Suprapubic skin (tissue), 4 donors: Measurements from ENCODE around the gene PBOV1.

Source experiments
- EP300 ChIP-seq: sonication (generic); formaldehyde crosslinking; IDR thresholded peaks from one replicate; pipeline ENCODE4 v1.6.1; 2017; ENCODE audit warnings: antibody characterized with exemption
- POLR2A ChIP-seq, 2 donors: fragments of 450-650 bp; IDR thresholded peaks; one replicate each; pipeline ENCODE4 v1.6.1; 2017; ENCODE audit warnings: antibody characterized with exemption in 2 of 2, mild to moderate bottlenecking in 2 of 2, moderate library complexity in 2 of 2
- POLR2AphosphoS5 ChIP-seq, 3 donors: sonication (generic); formaldehyde crosslinking; IDR thresholded peaks; one replicate each; pipeline ENCODE4 v1.6.1; 2017; ENCODE audit warnings: antibody characterized with exemption in 3 of 3
- TF ChIP-seq, protein P1 (sequence below), 2 donors: fragments of 200-600 bp in 1 of 2; fragments of 450-650 bp in 1 of 2; sonication (generic) in 1 of 2; IDR thresholded peaks; one replicate each; pipeline ENCODE4 v1.5.1; 2016 to 2019; ENCODE audit warnings: antibody characterized with exemption in 2 of 2, mild to moderate bottlenecking in 1 of 2, moderate library complexity in 1 of 2

DNA sequence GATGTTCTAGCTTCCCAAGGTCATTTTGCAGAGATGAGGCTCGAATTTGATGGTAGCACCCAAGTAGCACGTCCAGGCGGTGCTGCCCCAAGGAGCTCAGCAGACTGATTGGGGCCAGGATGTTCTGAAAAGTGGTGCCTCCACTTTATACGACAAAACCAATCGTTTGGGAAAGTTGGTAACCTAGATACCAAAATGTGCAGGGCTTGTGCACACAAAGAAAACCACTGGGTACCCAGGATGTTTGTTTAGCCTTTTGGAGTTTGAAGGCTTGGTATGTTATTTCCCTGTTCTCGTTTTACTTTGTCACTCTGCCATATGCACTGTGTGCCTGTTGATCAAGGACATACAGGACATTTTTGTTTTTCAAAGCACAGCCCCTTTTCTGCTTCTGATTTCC, 40.7 kb upstream of the PBOV1 start:
- TF ChIP-seq POLR2A (IDR thresholded peaks at IDR 0.05) (no peak), POLR2AphosphoS5 (IDR thresholded peaks at IDR 0.05) (no peak), EP300 (no peak)
- TF ChIP-seq, protein P1, sequence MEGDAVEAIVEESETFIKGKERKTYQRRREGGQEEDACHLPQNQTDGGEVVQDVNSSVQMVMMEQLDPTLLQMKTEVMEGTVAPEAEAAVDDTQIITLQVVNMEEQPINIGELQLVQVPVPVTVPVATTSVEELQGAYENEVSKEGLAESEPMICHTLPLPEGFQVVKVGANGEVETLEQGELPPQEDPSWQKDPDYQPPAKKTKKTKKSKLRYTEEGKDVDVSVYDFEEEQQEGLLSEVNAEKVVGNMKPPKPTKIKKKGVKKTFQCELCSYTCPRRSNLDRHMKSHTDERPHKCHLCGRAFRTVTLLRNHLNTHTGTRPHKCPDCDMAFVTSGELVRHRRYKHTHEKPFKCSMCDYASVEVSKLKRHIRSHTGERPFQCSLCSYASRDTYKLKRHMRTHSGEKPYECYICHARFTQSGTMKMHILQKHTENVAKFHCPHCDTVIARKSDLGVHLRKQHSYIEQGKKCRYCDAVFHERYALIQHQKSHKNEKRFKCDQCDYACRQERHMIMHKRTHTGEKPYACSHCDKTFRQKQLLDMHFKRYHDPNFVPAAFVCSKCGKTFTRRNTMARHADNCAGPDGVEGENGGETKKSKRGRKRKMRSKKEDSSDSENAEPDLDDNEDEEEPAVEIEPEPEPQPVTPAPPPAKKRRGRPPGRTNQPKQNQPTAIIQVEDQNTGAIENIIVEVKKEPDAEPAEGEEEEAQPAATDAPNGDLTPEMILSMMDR (IDR thresholded peaks at IDR 0.05): no peak
